Adrenal gland (tissue), 5 donors: ENCODE results near the gene DOCK6.

Experiments used
- POLR2A ChIP-seq, 2 donors: fragments of 450-650 bp; IDR thresholded peaks; one replicate each; pipeline ENCODE4 v1.6.1; 2017; ENCODE audit warnings: antibody characterized with exemption in 2 of 2, mild to moderate bottlenecking in 2 of 2, moderate library complexity in 1 of 2
- TF ChIP-seq, protein P1 (sequence below), 6 experiments: fragments of 450-650 bp in 4 of 6; fragments of 200-600 bp in 2 of 6; sonication (generic) in 1 of 6; IDR thresholded peaks; 1 replicate in 5 of 6; 2 replicates in 1 of 6; pipeline versions ENCODE4 v1.5.1 to v1.8.0; 2016 to 2021; ENCODE audit warnings: antibody characterized with exemption in 6 of 6, mild to moderate bottlenecking in 2 of 6, moderate library complexity in 1 of 6
- donor health status: DM: no; HTN: no; CAD: no.

DNA sequence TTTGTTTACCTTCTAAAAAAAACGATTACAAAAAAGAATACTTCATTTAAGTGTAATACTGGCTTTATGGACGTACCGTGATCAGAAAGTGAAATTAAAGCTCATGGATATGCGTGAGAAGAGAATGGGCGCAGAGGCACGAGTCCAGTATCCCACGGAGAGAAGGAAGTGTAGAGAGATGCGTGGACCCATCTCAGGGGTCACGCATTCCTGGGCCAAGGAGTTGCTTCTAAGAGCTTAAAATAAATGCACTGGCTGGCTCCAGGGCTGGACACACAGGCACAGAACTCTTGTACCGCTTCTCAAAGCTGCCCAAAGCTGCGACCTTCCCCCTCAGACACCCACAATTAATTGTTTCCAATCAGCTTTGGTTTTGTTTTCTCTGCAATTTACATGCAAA, 98.0 kb downstream of the DOCK6 start:
- no peak for TF ChIP-seq POLR2A (IDR thresholded peaks at IDR 0.05)
- TF ChIP-seq, protein P1, sequence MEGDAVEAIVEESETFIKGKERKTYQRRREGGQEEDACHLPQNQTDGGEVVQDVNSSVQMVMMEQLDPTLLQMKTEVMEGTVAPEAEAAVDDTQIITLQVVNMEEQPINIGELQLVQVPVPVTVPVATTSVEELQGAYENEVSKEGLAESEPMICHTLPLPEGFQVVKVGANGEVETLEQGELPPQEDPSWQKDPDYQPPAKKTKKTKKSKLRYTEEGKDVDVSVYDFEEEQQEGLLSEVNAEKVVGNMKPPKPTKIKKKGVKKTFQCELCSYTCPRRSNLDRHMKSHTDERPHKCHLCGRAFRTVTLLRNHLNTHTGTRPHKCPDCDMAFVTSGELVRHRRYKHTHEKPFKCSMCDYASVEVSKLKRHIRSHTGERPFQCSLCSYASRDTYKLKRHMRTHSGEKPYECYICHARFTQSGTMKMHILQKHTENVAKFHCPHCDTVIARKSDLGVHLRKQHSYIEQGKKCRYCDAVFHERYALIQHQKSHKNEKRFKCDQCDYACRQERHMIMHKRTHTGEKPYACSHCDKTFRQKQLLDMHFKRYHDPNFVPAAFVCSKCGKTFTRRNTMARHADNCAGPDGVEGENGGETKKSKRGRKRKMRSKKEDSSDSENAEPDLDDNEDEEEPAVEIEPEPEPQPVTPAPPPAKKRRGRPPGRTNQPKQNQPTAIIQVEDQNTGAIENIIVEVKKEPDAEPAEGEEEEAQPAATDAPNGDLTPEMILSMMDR (IDR thresholded peaks at IDR 0.05) = no peak
